HEK293T (cell line): ENCODE results near the gene CAMK2A.

Experiments
- CTCF ChIA-PET: fragments of 350-600 bp; formaldehyde crosslinking; extraction: SDS; loops from one replicate; lab custom pipeline; 2021; ENCODE audit warnings: antibody characterized with exemption, inconsistent platforms; lab: Yijun Ruan, JAX
- POLR2A ChIA-PET: fragments of 350-600 bp; formaldehyde crosslinking; extraction: SDS; loops from one replicate; lab custom pipeline; 2020; ENCODE audit warnings: antibody characterized with exemption, inconsistent platforms; lab: Yijun Ruan, JAX
- DNase-seq: peaks from one replicate; pipeline ENCODE4 v3.0.0; 2012; ENCODE audit warnings: mixed read lengths; ENCODE audit errors: extremely low spot score
- ARNT ChIP-seq: fragments of 450-650 bp; IDR thresholded peaks from 2 replicates; pipeline ENCODE4 v1.6.1; 2017; ENCODE audit warnings: mild to moderate bottlenecking
- BHLHE40 ChIP-seq: fragments of 450-650 bp; IDR thresholded peaks from 2 replicates; pipeline ENCODE4 v1.6.1; 2016; ENCODE audit warnings: mild to moderate bottlenecking, moderate library complexity, borderline replicate concordance
- CTBP1 ChIP-seq: fragments of 450-650 bp; IDR thresholded peaks from 2 replicates; pipeline ENCODE4 v1.6.1; 2016; ENCODE audit warnings: borderline replicate concordance
- ELF4 ChIP-seq: fragments of 450-650 bp; IDR thresholded peaks from 2 replicates; pipeline ENCODE4 v1.6.1; 2017; ENCODE audit warnings: antibody characterized with exemption
- FOXA1 ChIP-seq: fragments of 450-650 bp; IDR thresholded peaks from 2 replicates; pipeline ENCODE4 v1.6.1; 2016; ENCODE audit warnings: mild to moderate bottlenecking
- FOXK2 ChIP-seq: fragments of 450-650 bp; IDR thresholded peaks from 2 replicates; pipeline ENCODE4 v1.6.1; 2016; ENCODE audit warnings: mild to moderate bottlenecking
- FOXM1 ChIP-seq: fragments of 450-650 bp; IDR thresholded peaks from 2 replicates; pipeline ENCODE4 v1.6.1; 2017; ENCODE audit warnings: mild to moderate bottlenecking, borderline replicate concordance
- HDGF ChIP-seq: fragments of 450-650 bp; IDR thresholded peaks from 2 replicates; pipeline ENCODE4 v1.6.1; 2017; ENCODE audit warnings: antibody characterized with exemption, borderline replicate concordance
- L3MBTL2 ChIP-seq: fragments of 450-650 bp; conservative IDR thresholded peaks from 2 replicates; pipeline ENCODE4 v1.6.1; 2016; ENCODE audit warnings: mild to moderate bottlenecking
- LEF1 ChIP-seq: fragments of 450-650 bp; IDR thresholded peaks from 2 replicates; pipeline ENCODE4 v1.6.1; 2017; ENCODE audit warnings: mild to moderate bottlenecking, borderline replicate concordance
- NFRKB ChIP-seq: fragments of 450-650 bp; IDR thresholded peaks from 2 replicates; pipeline ENCODE4 v1.6.1; 2016; ENCODE audit warnings: mild to moderate bottlenecking, moderate library complexity
- SP1 ChIP-seq: fragments of 450-650 bp; IDR thresholded peaks from 2 replicates; pipeline ENCODE4 v1.6.1; 2017
- SUZ12 ChIP-seq: fragments of 450-650 bp; IDR thresholded peaks from 2 replicates; pipeline ENCODE4 v1.6.1; 2016; ENCODE audit warnings: mild to moderate bottlenecking
- TARDBP ChIP-seq: fragments of 450-650 bp; IDR thresholded peaks from 2 replicates; pipeline ENCODE4 v1.6.1; 2016
- ZNF384 ChIP-seq: fragments of 450-650 bp; IDR thresholded peaks from 2 replicates; pipeline ENCODE4 v1.6.1; 2016
- TF ChIP-seq, protein P1 (sequence below): fragments of 450-650 bp; IDR thresholded peaks from 2 replicates; pipeline ENCODE4 v1.6.1; 2016

The CAMK2A gene

DNA sequence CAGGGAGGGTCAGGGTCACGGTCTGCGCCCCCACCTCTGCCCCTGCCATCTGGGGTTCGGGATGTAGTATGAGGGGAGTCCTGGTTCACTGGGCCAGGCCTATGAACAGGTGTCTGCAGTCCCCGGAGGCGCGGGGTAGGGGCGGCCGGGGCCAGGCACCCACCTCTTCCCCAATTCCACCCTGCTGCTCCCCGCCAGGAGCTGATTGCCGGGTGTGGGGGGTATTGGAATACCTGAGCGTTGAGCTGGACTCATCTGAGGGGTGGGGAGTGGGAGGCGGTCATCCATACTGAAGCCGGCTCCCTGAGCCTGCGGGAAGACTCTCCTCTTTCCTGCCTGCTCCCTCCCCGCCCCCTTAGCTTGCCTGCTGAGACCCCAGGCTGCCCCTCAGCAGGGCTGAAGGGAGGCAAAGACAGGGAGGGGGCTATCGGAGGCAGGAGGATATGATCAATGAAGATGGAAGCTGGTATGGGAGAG, 99.0 kb downstream of the CAMK2A start:
- ChIA-PET POLR2A (no interaction called here), CTCF (interaction anchor here (0.6 kb wide), 1 partner anchor 15 kb away, joined by 4 read pairs; no protein-coding TSS in a partner anchor)
- TF ChIP-seq BHLHE40: no peak
- no peak for TF ChIP-seq L3MBTL2
- TF ChIP-seq FOXK2: no peak
- TF ChIP-seq, protein P1, sequence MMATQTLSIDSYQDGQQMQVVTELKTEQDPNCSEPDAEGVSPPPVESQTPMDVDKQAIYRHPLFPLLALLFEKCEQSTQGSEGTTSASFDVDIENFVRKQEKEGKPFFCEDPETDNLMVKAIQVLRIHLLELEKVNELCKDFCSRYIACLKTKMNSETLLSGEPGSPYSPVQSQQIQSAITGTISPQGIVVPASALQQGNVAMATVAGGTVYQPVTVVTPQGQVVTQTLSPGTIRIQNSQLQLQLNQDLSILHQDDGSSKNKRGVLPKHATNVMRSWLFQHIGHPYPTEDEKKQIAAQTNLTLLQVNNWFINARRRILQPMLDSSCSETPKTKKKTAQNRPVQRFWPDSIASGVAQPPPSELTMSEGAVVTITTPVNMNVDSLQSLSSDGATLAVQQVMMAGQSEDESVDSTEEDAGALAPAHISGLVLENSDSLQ: no peak
- TF ChIP-seq ELF4: no peak
- no peak for TF ChIP-seq FOXM1
- TF ChIP-seq CTBP1: no peak
- TF ChIP-seq NFRKB: no peak
- no peak for TF ChIP-seq SUZ12
- no peak for TF ChIP-seq HDGF
- no peak for TF ChIP-seq TARDBP
- no peak for TF ChIP-seq FOXA1
- no peak for TF ChIP-seq ARNT
- no peak for TF ChIP-seq SP1
- no peak for TF ChIP-seq ZNF384
- TF ChIP-seq LEF1: no peak
- no peak for DNase-seq

DNA sequence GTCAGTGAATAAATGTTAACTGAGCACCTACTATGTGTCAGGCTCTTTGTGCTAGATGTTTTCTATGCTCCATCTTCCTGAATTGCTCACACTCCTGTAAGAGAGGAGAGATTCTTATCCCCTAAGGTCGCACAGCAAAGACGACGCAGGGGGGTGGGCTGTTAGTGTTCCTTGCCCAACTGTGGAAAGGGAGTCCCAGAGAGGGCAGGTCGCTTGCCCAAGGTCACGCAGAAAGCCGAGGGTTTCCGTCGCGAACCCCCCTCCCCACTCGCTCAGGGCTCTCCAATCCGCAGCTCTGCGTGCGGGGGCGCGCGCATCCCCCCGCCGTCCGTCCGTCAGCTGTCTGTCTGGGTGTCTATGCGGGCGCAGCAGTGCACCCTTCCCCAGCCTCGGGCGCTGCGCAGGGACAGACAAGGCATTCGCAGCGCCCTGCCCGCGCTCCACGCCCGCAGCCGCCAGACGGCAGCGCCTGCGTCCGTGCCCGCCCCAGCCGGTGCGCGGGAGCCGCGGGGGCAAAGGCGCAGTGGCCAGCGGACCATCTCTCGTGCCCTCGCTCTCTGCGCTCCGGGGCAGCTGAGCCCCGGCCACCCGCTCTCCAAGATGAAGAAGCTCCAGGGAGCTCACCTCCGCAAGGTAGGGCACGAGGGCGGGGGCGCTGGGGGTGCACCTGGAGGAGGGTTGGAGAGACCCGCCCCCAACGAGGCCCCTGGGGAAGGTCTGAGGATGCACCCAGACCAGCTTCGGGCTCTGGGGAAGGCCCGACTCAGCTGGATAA, 99.7 kb downstream of the CAMK2A start, which contains the start of gene SLC6A7:
SLC6A7 (plus strand) TSS at position 335 of the 775 bp plus-strand sequence; CDS start at position 601, 266 bp downstream.
- DNase-seq: no peak
- ChIA-PET POLR2A (no interaction called here), CTCF (no interaction called here)
- no peak for TF ChIP-seq ARNT
- no peak for TF ChIP-seq FOXA1
- TF ChIP-seq CTBP1: no peak
- no peak for TF ChIP-seq ZNF384
- TF ChIP-seq FOXK2: no peak
- TF ChIP-seq SP1: no peak
- no peak for TF ChIP-seq TARDBP
- TF ChIP-seq, protein P1: no peak
- no peak for TF ChIP-seq FOXM1
- no peak for TF ChIP-seq HDGF
- no peak for TF ChIP-seq BHLHE40
- TF ChIP-seq NFRKB: no peak
- no peak for TF ChIP-seq SUZ12
- no peak for TF ChIP-seq ELF4
- TF ChIP-seq L3MBTL2: no peak
- TF ChIP-seq LEF1: no peak

DNA sequence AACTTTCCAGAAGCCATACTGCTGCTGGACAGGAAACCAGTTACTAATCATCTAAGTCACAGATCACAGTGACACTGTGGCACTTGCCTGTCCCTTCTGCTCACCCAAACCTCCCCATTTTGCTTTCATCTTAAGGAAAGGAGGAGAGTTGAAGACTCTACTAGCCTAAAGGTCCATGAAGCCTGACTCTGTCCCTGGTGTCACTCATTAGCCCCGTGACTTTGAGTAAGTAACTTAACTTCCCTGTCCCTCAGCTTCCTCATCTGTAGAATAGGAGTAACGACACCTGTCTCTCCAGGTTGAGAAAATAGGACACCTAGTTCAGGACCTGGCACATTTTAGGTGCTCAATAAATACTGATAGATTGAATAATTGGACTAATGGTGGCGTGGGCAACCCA, 100.2 kb downstream of the CAMK2A start:
- ChIA-PET CTCF (no interaction called here), POLR2A (no interaction called here)
- TF ChIP-seq SUZ12: no peak
- no peak for DNase-seq

DNA sequence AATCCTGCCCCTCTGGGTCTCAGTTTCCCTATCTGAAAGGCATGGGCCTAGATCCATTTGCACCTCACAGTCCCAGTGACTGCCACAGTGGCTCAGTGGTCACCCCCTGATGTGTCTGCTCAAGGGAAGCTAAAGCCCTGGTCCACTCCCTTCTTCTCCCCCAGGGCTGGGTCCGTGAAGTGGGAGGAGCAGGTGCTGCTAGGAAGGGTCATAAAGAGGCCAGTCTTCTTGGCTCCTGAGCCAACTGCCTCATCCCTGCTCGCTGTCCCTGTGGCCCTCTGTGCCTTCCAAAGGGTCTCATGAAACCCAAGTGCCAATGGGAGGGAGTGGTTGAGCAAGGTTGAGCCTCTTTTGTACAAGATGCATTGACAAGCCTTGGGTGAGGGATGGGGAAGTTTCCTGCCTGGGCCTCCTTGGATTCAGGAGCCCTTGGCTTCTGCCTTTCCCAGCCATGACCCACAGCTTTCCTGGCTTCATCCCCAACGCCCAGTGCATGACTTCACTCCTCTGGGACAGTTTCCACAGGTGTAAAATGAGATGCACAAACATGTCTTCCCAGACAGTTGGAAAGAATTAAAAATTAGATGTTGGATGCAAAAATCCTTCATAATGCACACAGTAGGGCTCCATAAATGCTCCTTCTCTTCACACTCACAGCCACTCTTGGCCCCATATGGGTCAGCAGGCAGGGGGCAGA, 101.3 kb downstream of the CAMK2A start:
- CTCF ChIA-PET: interaction anchor here (1.8 kb wide), 1 partner anchor 26 kb away, joined by 5 read pairs; no protein-coding TSS in a partner anchor
- POLR2A ChIA-PET: no interaction called here
- no peak for DNase-seq
- TF ChIP-seq TARDBP: no peak
- no peak for TF ChIP-seq CTBP1
- TF ChIP-seq NFRKB: no peak
- no peak for TF ChIP-seq FOXA1
- no peak for TF ChIP-seq SP1
- TF ChIP-seq ZNF384: no peak
- TF ChIP-seq LEF1: no peak
- TF ChIP-seq FOXK2: no peak
- no peak for TF ChIP-seq BHLHE40
- no peak for TF ChIP-seq SUZ12
- TF ChIP-seq FOXM1: no peak
- no peak for TF ChIP-seq L3MBTL2
- TF ChIP-seq, protein P1: no peak
- no peak for TF ChIP-seq ARNT
- no peak for TF ChIP-seq HDGF
- no peak for TF ChIP-seq ELF4

DNA sequence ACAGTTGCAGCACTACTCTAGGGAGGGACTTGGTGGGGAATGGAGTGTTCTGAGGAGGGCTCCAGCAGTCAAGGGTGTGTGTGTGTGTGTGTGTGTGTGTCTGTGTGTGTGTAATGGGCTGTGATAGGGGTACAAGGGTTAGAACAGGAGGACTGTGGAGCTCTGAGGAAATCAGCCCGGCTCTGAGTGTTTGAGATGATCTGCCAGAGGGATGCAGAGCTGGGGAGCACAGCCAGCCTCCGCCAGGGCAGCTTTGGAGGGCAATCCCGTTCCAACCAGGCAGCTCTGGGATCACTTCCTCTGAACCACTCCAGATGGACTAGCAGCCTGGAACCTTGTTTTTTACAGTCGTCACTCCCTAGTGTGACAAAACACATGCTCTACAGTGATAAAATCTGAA, 102.7 kb downstream of the CAMK2A start:
- ChIA-PET CTCF (interaction anchor here (0.6 to 1.8 kb wide), 3 partner anchors 11 to 627 kb away, joined by 3 to 5 read pairs (median 4); no protein-coding TSS in a partner anchor), POLR2A (no interaction called here)
- no peak for DNase-seq
- TF ChIP-seq ELF4 (no peak), ZNF384 (no peak), FOXA1 (no peak), CTBP1 (no peak), NFRKB (no peak), SUZ12 (no peak), ARNT (no peak), FOXM1 (no peak), BHLHE40 (no peak), TARDBP (no peak)
